Measurements from ENCODE around the gene SPOCK2. TPM values are rescaled to one million over a fixed set of nuclear protein-coding genes. Genes with fewer than 3 reads are reported as not detected.
A peak's percentile ranks its signal among the peaks of the same experiment; 100 is the strongest.

Gene SPOCK2
- total and polyA plus RNA-seq, 2 of the 13 experiments (the other 11 are each of a cell fraction or from before 2014, with no cell fraction given), result 8.6 to 30.6 TPM

GRCh38 chr10:72098301-72098835, 10.0 kb upstream of the SPOCK2 start (continued):
- TF ChIP-seq ZBTB2 (CRISPR knock-in tag; IDR thresholded peaks at IDR 0.05; ENCODE audit: low read depth) (no peak), ZNF816 (CRISPR knock-in tag; IDR thresholded peaks at IDR 0.05; ENCODE audit: borderline replicate concordance) (no peak), ARID2 (CRISPR knock-in tag; IDR thresholded peaks at IDR 0.05; ENCODE audit: borderline replicate concordance) (no peak), ZNF550 (CRISPR knock-in tag; IDR thresholded peaks at IDR 0.05; ENCODE audit: borderline replicate concordance) (no peak), MEF2D (CRISPR knock-in tag; IDR thresholded peaks at IDR 0.05) (peak; percentile 99), ZNF839 (CRISPR knock-in tag; IDR thresholded peaks at IDR 0.05; ENCODE audit: borderline replicate concordance) (no peak), KAT7 (CRISPR knock-in tag; IDR thresholded peaks at IDR 0.05; ENCODE audit: borderline replicate concordance) (0 out of 2 replicates have a peak, but pooled peaks have one; percentile 27), SAFB2 (CRISPR knock-in tag; IDR thresholded peaks at IDR 0.05; ENCODE audit: borderline replicate concordance, low read depth) (no peak; the same call in 1 of the 2 replicates), ZNF253 (CRISPR knock-in tag; IDR thresholded peaks at IDR 0.05; ENCODE audit: borderline replicate concordance) (no peak), HES4 (CRISPR knock-in tag; IDR thresholded peaks at IDR 0.05; ENCODE audit: borderline replicate concordance) (no peak), ZNF160 (CRISPR knock-in tag; IDR thresholded peaks at IDR 0.05) (no peak), ARNT2 (CRISPR knock-in tag; IDR thresholded peaks at IDR 0.05; ENCODE audit: low read depth) (no peak)
- TF ChIP-seq, protein P1, sequence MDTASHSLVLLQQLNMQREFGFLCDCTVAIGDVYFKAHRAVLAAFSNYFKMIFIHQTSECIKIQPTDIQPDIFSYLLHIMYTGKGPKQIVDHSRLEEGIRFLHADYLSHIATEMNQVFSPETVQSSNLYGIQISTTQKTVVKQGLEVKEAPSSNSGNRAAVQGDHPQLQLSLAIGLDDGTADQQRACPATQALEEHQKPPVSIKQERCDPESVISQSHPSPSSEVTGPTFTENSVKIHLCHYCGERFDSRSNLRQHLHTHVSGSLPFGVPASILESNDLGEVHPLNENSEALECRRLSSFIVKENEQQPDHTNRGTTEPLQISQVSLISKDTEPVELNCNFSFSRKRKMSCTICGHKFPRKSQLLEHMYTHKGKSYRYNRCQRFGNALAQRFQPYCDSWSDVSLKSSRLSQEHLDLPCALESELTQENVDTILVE (CRISPR knock-in tag; IDR thresholded peaks at IDR 0.05), result peak; percentile 64; the same call in 1 of the 2 replicates
- TF ChIP-seq, protein P2, sequence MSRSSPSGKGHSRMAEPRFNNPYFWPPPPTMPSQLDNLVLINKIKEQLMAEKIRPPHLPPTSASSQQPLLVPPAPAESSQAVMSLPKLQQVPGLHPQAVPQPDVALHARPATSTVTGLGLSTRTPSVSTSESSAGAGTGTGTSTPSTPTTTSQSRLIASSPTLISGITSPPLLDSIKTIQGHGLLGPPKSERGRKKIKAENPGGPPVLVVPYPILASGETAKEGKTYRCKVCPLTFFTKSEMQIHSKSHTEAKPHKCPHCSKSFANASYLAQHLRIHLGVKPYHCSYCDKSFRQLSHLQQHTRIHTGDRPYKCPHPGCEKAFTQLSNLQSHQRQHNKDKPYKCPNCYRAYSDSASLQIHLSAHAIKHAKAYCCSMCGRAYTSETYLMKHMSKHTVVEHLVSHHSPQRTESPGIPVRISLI (CRISPR knock-in tag; IDR thresholded peaks at IDR 0.05; ENCODE audit: borderline replicate concordance), result no peak; the same call in 1 of the 2 replicates
- TF ChIP-seq, protein P3, sequence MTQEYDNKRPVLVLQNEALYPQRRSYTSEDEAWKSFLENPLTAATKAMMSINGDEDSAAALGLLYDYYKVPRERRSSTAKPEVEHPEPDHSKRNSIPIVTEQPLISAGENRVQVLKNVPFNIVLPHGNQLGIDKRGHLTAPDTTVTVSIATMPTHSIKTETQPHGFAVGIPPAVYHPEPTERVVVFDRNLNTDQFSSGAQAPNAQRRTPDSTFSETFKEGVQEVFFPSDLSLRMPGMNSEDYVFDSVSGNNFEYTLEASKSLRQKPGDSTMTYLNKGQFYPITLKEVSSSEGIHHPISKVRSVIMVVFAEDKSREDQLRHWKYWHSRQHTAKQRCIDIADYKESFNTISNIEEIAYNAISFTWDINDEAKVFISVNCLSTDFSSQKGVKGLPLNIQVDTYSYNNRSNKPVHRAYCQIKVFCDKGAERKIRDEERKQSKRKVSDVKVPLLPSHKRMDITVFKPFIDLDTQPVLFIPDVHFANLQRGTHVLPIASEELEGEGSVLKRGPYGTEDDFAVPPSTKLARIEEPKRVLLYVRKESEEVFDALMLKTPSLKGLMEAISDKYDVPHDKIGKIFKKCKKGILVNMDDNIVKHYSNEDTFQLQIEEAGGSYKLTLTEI (CRISPR knock-in tag; conservative IDR thresholded peaks at IDR 0.05), result no peak
- TF ChIP-seq, protein P4, sequence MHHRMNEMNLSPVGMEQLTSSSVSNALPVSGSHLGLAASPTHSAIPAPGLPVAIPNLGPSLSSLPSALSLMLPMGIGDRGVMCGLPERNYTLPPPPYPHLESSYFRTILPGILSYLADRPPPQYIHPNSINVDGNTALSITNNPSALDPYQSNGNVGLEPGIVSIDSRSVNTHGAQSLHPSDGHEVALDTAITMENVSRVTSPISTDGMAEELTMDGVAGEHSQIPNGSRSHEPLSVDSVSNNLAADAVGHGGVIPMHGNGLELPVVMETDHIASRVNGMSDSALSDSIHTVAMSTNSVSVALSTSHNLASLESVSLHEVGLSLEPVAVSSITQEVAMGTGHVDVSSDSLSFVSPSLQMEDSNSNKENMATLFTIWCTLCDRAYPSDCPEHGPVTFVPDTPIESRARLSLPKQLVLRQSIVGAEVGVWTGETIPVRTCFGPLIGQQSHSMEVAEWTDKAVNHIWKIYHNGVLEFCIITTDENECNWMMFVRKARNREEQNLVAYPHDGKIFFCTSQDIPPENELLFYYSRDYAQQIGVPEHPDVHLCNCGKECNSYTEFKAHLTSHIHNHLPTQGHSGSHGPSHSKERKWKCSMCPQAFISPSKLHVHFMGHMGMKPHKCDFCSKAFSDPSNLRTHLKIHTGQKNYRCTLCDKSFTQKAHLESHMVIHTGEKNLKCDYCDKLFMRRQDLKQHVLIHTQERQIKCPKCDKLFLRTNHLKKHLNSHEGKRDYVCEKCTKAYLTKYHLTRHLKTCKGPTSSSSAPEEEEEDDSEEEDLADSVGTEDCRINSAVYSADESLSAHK (CRISPR knock-in tag; IDR thresholded peaks at IDR 0.05; ENCODE audit: borderline replicate concordance), result no peak
- TF ChIP-seq, protein P5, sequence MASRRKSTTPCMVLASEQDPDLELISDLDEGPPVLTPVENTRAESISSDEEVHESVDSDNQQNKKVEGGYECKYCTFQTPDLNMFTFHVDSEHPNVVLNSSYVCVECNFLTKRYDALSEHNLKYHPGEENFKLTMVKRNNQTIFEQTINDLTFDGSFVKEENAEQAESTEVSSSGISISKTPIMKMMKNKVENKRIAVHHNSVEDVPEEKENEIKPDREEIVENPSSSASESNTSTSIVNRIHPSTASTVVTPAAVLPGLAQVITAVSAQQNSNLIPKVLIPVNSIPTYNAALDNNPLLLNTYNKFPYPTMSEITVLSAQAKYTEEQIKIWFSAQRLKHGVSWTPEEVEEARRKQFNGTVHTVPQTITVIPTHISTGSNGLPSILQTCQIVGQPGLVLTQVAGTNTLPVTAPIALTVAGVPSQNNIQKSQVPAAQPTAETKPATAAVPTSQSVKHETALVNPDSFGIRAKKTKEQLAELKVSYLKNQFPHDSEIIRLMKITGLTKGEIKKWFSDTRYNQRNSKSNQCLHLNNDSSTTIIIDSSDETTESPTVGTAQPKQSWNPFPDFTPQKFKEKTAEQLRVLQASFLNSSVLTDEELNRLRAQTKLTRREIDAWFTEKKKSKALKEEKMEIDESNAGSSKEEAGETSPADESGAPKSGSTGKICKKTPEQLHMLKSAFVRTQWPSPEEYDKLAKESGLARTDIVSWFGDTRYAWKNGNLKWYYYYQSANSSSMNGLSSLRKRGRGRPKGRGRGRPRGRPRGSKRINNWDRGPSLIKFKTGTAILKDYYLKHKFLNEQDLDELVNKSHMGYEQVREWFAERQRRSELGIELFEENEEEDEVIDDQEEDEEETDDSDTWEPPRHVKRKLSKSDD (CRISPR knock-in tag; IDR thresholded peaks at IDR 0.05; ENCODE audit: low read depth), result no peak

Measured in HepG2 (cell line).